Stromal cell of bone marrow (primary cell): ENCODE results near the gene CFDP1.
A peak's percentile ranks its signal among the peaks of the same experiment; 100 is the strongest.
"Not testable (repeated sequence)": the region's sequence is repeated elsewhere in the genome, so short reads cannot be mapped to it uniquely, and the experiment has no call there.

Source experiments
- DNase-seq: peaks from one replicate; pipeline ENCODE4 v3.0.0-alpha.2; 2012; ENCODE audit warnings: low read depth

Gene CFDP1

DNA sequence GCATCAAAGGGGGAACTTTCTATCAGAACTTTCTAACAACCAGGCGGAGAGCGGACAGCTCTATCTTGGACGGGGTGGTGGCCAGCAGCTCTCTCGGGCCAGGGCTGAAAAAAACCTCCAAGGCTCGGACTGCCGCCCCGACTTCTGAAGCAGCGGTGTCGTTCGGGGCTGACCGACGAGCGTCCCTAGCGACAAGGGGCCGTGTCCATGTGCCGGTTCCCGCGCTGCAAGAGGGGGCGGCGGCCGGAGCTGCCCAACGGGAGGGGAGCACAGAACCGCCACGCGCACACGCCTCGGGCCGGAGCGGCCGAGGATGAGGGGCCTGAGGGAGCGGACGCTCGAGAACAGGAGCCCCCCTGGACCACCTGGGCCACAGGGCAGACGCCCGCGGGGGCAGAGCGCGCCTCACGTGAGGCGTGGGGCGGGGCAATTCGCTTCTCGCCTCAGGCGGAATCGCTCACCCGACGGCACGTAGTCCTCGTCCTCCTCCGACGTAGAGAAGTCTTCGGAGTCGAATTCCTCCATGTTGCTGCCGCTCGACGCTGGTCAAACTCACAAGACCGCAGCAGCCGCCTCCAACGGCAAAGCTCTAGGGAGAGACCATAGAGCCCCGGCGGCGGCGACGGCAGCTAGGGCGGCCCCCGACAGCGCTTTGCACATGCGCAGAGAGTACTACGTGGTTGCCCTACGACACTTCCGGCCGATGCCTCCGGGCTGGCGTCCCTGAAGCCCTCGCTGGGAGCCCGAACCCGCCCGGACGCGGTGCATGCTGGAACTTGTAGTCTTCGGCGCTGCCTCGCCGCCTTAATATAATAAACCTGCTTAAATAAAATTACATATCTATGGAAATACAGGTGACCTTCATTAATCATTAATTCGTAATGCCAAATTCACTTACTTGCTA is at the start of gene CFDP1:
Gene CFDP1, minus strand, starts transcription at position 676 of the 904 bp plus-strand sequence. Its CDS starts 151 bp downstream, at position 525.
- DNase-seq: peak; percentile 88

- no peak for DNase-seq
These were observed 49.3 kb upstream of the CFDP1 start for GRCh38 chr16:75482434-75483205.

DNA sequence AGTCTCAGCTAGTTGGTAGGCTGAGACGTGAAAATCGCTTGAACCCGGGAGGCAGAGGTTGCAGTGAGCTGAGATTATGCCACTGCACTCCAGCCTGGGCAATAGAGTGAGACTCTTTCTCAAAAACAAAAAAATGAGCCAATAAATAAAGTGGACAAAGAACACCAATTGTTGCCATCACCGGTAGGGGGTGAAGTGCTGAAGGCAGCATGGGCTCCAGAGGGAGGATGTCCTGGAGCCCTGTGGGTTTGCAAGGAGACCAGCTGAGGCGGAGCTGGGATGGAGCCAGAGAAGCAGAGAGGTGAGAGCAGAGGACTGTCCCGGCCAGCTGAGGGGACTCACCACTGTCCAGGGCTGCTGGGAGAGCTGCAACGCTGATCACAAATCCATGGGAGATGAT is 48.2 kb upstream of the CFDP1 start:
- no peak for DNase-seq

DNA sequence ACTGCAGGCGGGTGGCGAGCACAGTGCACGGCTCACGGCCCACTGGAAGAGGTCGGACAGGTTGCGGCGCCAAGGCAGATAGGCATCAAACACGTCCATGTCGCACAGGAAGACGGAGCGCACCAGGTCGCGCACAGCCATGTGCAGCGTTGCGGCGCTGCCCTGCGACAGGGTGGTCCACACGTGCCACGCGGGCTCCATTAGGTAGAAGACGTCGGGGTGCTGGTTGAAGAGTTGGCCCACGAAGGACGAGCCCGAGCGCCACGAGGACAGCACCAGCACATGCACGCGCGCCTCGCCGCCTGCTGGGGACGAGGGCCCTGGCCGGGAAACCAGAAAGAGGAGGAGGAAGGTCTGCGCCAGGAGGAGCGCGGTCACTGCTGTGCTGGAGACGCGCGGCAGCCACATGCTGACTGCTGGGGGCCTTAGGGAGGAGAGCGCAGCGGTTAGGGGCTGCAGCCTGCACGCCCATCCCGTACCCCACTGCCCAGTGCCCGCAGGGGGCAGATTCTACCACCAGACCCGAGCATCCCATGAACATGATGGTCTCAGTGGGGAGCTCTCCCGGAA is 46.2 kb upstream of the CFDP1 start:
- DNase-seq: no peak

- DNase-seq: no peak
These were observed 45.4 kb upstream of the CFDP1 start for GRCh38 chr16:75478480-75479345.

DNA sequence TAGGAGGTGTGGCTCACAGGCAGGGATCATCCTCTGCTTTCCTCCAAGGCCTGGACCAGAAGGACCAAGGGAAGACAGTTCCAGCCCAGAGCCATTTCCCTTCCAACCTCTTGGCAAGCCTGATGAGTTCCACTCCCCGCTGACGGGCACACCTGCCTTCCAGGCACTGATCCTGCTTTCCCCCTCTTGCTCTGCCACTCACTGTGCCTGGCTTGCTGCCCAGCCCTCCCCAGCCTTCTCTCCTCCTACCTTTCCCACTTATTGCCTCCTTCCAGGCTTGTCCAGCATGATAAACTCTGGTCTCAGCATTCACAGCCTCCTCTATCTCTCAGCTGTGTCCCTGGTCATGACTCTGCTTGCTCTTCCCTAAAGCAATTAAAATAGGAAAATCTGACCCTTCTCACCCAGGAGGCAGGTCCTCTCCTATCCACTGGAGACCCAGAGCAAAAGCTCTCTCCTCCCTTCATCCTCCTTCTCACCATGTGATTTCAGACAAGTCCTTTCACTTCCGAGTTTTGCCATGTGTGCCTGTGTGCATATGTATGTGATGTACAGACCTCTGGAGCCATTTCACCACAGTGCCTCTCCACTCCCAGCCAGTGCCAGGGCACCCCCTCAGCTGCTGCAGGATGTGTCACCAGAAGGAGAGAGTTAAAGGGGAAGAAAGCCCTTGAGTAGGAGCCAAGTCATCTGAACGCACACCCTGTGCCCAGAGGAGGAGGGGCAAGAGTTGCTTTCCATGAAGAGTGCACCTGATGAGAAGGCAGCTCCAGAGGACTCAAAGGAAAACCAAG is 44.6 kb upstream of the CFDP1 start:
- no peak for DNase-seq

GRCh38 chr16:75476817-75477216 is 43.5 kb upstream of the CFDP1 start:
- no peak for DNase-seq

- DNase-seq: no peak
These were observed 42.1 kb upstream of the CFDP1 start for GRCh38 chr16:75475420-75475847.

- no peak for DNase-seq
These were observed 39.9 kb upstream of the CFDP1 start for GRCh38 chr16:75472908-75473877.

- DNase-seq: peak; percentile 45
These were observed 38.7 kb upstream of the CFDP1 start for GRCh38 chr16:75471723-75472633.

DNA sequence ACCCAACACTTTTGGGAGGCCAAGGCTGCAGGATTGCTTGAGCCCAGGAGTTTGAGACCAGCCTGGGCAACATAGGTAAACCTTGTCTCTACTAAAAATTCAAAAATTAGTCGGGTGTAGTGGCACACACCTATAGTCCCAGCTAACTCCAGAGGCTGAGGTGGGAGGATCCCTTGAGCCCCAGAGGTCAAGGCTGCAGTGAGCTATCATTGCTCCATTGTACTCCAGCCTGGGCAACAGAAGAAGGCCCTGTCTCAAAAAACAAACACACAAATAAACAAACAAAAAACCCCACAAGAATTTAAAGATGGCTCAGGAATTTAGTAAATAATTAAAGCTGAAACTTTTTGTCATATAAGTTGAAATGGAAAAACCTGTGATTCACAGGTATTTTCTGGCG is 33.5 kb upstream of the CFDP1 start:
- no peak for DNase-seq

- DNase-seq: peak; percentile 97
These were observed 31.0 kb upstream of the CFDP1 start, which contains the start of gene TMEM170A for GRCh38 chr16:75464122-75464918. Gene TMEM170A (minus strand): TSS chr16:75464689. CDS start chr16:75464600, 89 bp downstream.

DNA sequence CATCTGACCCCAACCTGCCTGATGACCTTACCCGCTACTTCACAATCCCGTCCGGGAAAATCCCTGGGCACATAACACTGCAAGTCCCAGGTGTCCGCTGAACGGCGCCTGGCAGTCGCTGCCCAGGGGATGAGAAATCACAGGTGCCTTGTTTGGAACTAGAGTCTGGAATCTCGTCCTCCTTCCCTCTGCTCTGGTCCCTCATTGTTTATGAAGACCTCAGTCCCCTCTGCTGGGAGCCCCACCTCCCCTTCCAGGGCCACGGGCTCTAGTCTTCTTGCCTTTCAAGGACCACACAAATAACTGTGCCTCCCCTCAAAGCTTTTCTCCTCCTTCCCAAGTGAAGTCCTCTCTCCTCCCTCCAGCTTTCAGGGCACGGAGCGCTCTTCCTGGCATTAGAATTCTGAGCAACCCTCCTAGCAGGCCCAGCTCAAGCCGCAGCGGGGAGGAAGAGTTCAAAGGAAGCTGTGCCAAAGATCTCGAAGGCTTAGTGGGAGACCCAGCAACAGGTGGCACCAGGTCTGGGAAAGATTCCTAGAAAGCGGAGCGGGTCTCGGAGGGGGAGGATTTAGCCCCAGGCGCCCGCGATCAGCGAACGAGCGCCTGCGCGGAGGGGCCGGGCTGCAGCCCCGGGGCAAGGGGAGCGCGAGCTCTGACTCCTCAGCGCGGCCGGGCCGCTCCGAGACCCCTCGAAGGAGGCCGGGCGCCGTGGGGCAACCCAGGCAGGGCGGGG is 30.3 kb upstream of the CFDP1 start:
- DNase-seq: not testable (repeated sequence)

GRCh38 chr16:75462806-75463205 is 29.5 kb upstream of the CFDP1 start:
- no peak for DNase-seq

GRCh38 chr16:75461575-75461974 is 28.3 kb upstream of the CFDP1 start:
- DNase-seq: no peak

- DNase-seq: no peak
These were observed 27.1 kb upstream of the CFDP1 start for GRCh38 chr16:75460446-75460845.

- DNase-seq: no peak
These were observed 26.4 kb upstream of the CFDP1 start for GRCh38 chr16:75459691-75460090.
